ENCODE data around the gene HOXD9.
A peak's percentile ranks its signal among the peaks of the same experiment; 100 is the strongest.

The HOXD9 gene

GRCh38 chr2:176109192-176109901, 13.2 kb upstream of the HOXD9 start:
- Histone ChIP-seq H3K36me3 (replicated peaks; ENCODE audit: low read depth, low read length) (no peaks in the 10 kb centered on the region), H3K27me3 (ENCODE audit: low read depth, low read length) (no peaks in the 10 kb centered on the region), H2AFZ (ENCODE audit: low read depth, low read length) (no peak overlapping the region), H3K4me2 (ENCODE audit: low read length) (no peak overlapping the region), H3K4me3 (ENCODE audit: low read length) (no peak overlapping the region), H3K9ac (ENCODE audit: low read length) (no peak overlapping the region), H3K9me3 (ENCODE audit: insufficient read depth, low read length) (no peaks in the 10 kb centered on the region), H4K20me1 (ENCODE audit: insufficient read depth, low read length) (no peaks in the 10 kb centered on the region), H3K79me2 (ENCODE audit: low read length) (no peaks in the 10 kb centered on the region), H3K4me1 (ENCODE audit: low read length) (peaks cover 26% of the 10 kb centered on the region), H3K27ac (ENCODE audit: low read length) (no peak overlapping the region)
- TF ChIP-seq CTCF (IDR thresholded peaks at IDR 0.05; ENCODE audit: low read depth, low read length) (no peak), EZH2phosphoT487 (IDR thresholded peaks at IDR 0.05; ENCODE audit: low read depth) (no peak)

GRCh38 chr2:176109946-176110345, 12.6 kb upstream of the HOXD9 start:
- Histone ChIP-seq H3K4me2 (ENCODE audit: low read length) (peak overlapping the region; percentile 59; the same call in 1 of the 2 replicates), H3K9ac (ENCODE audit: low read length) (no peak overlapping the region)

GRCh38 chr2:176110415-176111308, 11.9 kb upstream of the HOXD9 start:
- no peaks in the 10 kb centered on the region for H3K27me3 ChIP-seq (ENCODE audit: low read depth, low read length)

More at GRCh38 chr2:176109946-176110345, 12.6 kb upstream of the HOXD9 start:
- Histone ChIP-seq H3K4me3 (ENCODE audit: low read length) (no peak overlapping the region), H3K27me3 (ENCODE audit: low read depth, low read length) (no peaks in the 10 kb centered on the region), H3K36me3 (replicated peaks; ENCODE audit: low read depth, low read length) (no peaks in the 10 kb centered on the region), H2AFZ (ENCODE audit: low read depth, low read length) (no peak overlapping the region), H3K4me1 (ENCODE audit: low read length) (peaks cover 22% of the 10 kb centered on the region), H3K79me2 (ENCODE audit: low read length) (no peaks in the 10 kb centered on the region), H3K27ac (ENCODE audit: low read length) (no peak overlapping the region), H3K9me3 (ENCODE audit: insufficient read depth, low read length) (no peaks in the 10 kb centered on the region), H4K20me1 (ENCODE audit: insufficient read depth, low read length) (no peaks in the 10 kb centered on the region)
- TF ChIP-seq EZH2phosphoT487 (IDR thresholded peaks at IDR 0.05; ENCODE audit: low read depth) = no peak
- TF ChIP-seq CTCF (IDR thresholded peaks at IDR 0.05; ENCODE audit: low read depth, low read length) = no peak

More at GRCh38 chr2:176110415-176111308, 11.9 kb upstream of the HOXD9 start:
- H3K79me2 ChIP-seq (ENCODE audit: low read length) = no peaks in the 10 kb centered on the region
- peak overlapping the region; percentile 61 for H3K4me3 ChIP-seq (ENCODE audit: low read length)
- no peak overlapping the region for H3K27ac ChIP-seq (ENCODE audit: low read length)
- no peaks in the 10 kb centered on the region for H3K9me3 ChIP-seq (ENCODE audit: insufficient read depth, low read length)
- no peaks in the 10 kb centered on the region for H3K36me3 ChIP-seq (replicated peaks; ENCODE audit: low read depth, low read length)
- no peak overlapping the region for H3K9ac ChIP-seq (ENCODE audit: low read length)
- 0 out of 2 replicates have a peak overlapping the region, but pooled peaks have one; percentile 21 for H2AFZ ChIP-seq (ENCODE audit: low read depth, low read length)
- peak overlapping the region; percentile 59 for H3K4me2 ChIP-seq (ENCODE audit: low read length)
- TF ChIP-seq CTCF (IDR thresholded peaks at IDR 0.05; ENCODE audit: low read depth, low read length) (no peak), EZH2phosphoT487 (IDR thresholded peaks at IDR 0.05; ENCODE audit: low read depth) (no peak)
- H3K4me1 ChIP-seq (ENCODE audit: low read length) = peaks cover 22% of the 10 kb centered on the region
- no peaks in the 10 kb centered on the region for H4K20me1 ChIP-seq (ENCODE audit: insufficient read depth, low read length)
